Uterus (tissue), 4 donors: ENCODE results near the gene RAD51D. TPM values are rescaled to one million over a fixed set of nuclear protein-coding genes. Genes with fewer than 3 reads are reported as not detected.

Experiments
- DNase-seq, 2 donors: peaks; one replicate each; pipeline ENCODE4 v3.0.0-alpha.2; 2019 to 2020
- H3K27ac ChIP-seq, 2 donors: fragments of 200-600 bp; sonication (generic); 1 replicate in 1 of 2; 2 replicates in 1 of 2; pipeline ENCODE4 v1.5.1; 2016 to 2018
- H3K27me3 ChIP-seq, 2 donors: fragments of 200-600 bp; sonication (generic); one replicate each; pipeline ENCODE4 v1.5.1; 2018 to 2019; ENCODE audit warnings: control low read depth in 1 of 2
- H3K36me3 ChIP-seq, 2 donors: fragments of 200-600 bp; sonication (generic); one replicate each; pipeline ENCODE4 v1.5.1; 2019; ENCODE audit warnings: control low read depth in 1 of 2
- H3K4me1 ChIP-seq, 2 donors: fragments of 200-600 bp; sonication (generic); one replicate each; pipeline ENCODE4 v1.5.1; 2018 to 2019; ENCODE audit warnings: control low read depth in 1 of 2
- H3K4me3 ChIP-seq, 2 donors: fragments of 200-600 bp; sonication (generic); 1 replicate in 1 of 2; 2 replicates in 1 of 2; pipeline ENCODE4 v1.5.1; 2018 to 2019; ENCODE audit warnings: mild to moderate bottlenecking in 1 of 2
- H3K9me3 ChIP-seq, 2 donors: fragments of 200-600 bp; sonication (generic); one replicate each; pipeline ENCODE4 v1.5.1; 2019; ENCODE audit warnings: control low read depth in 1 of 2
- CTCF ChIP-seq, 4 experiments: fragments of 200-600 bp in 2 of 4; fragments of 450-650 bp in 2 of 4; sonication (generic) in 2 of 4; IDR thresholded peaks; one replicate each; pipeline ENCODE4 v1.5.1; 2016 to 2019; ENCODE audit warnings: antibody characterized with exemption in 4 of 4, mild to moderate bottlenecking in 2 of 4, moderate library complexity in 1 of 4
- POLR2A ChIP-seq, 2 donors: fragments of 450-650 bp; IDR thresholded peaks; one replicate each; pipeline ENCODE4 v1.6.1; 2016; ENCODE audit warnings: antibody characterized with exemption in 2 of 2, mild to moderate bottlenecking in 1 of 2, moderate library complexity in 1 of 2
- intact Hi-C: fragments of 100-400 bp; cut with DNase I; formaldehyde crosslinking; loops from one replicate; pipeline ENCODE4 v1.15.1; 2023; ENCODE audit warnings: low total_unique reads
- total RNA-seq, 4 donors: library from RNA; depleted of rRNA in 3 of 4; stranded (reverse); fragments of >200 nt in 3 of 4; gene quantifications; one replicate each; pipeline versions ENCODE4 v1.1.0 to v1.2.4, GENCODE V29; 2014 to 2023
- donor health status: DM: yes; HTN: yes; CAD: no.

The RAD51D gene
- total RNA-seq, 4 donors from 2014 or later, result 0.29 to 17.4 (median 7.6) TPM

DNA sequence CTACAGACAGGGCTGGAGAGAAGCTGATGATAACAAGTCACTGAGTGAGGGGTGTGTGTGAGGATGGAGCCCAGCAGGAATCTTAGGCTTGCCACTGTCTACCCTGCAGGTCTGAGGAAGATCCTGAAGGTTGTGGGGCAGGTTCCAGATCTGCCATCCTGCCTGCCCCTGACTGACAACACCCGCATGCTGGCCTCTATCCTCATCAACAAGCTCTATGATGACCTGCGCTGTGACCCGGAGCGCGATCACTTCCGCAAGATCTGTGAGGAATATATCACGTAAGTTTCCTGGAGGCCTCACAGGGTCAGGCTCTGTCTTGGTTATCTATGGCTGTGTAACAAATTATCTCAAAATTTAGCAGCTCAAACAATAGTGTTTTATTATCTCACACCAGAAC, 44.2 kb upstream of the RAD51D start:
- no peaks in the 10 kb centered on the region for H3K9me3 ChIP-seq
- H3K4me1 ChIP-seq, result no peaks in the 10 kb centered on the region
- H3K27ac ChIP-seq, result no peak overlapping the region
- no peak for TF ChIP-seq POLR2A (IDR thresholded peaks at IDR 0.05)
- TF ChIP-seq CTCF (IDR thresholded peaks at IDR 0.05), result no peak
- intact Hi-C loops, result no loop called here
- no peak for DNase-seq
- no peak overlapping the region for H3K4me3 ChIP-seq
- H3K36me3 ChIP-seq, result no peaks in the 10 kb centered on the region
- H3K27me3 ChIP-seq, result no peaks in the 10 kb centered on the region

GRCh38 chr17:35162755-35163154, 43.1 kb upstream of the RAD51D start:
- Histone ChIP-seq H3K4me1 (no peaks in the 10 kb centered on the region), H3K27me3 (no peaks in the 10 kb centered on the region), H3K36me3 (no peaks in the 10 kb centered on the region), H3K9me3 (no peaks in the 10 kb centered on the region), H3K27ac (no peak overlapping the region), H3K4me3 (no peak overlapping the region)
- DNase-seq, result no peak
- intact Hi-C loops, result no loop called here
- TF ChIP-seq POLR2A (IDR thresholded peaks at IDR 0.05), result no peak
- TF ChIP-seq CTCF (IDR thresholded peaks at IDR 0.05), result no peak

GRCh38 chr17:35161281-35161761, 41.7 kb upstream of the RAD51D start:
- H3K27ac ChIP-seq, result no peak overlapping the region
- H3K4me3 ChIP-seq, result no peak overlapping the region
- intact Hi-C loops, result no loop called here
- no peaks in the 10 kb centered on the region for H3K9me3 ChIP-seq
- DNase-seq, result no peak
- H3K36me3 ChIP-seq, result no peaks in the 10 kb centered on the region
- TF ChIP-seq CTCF (IDR thresholded peaks at IDR 0.05), result no peak
- no peak for TF ChIP-seq POLR2A (IDR thresholded peaks at IDR 0.05)
- no peaks in the 10 kb centered on the region for H3K27me3 ChIP-seq
- no peaks in the 10 kb centered on the region for H3K4me1 ChIP-seq

DNA sequence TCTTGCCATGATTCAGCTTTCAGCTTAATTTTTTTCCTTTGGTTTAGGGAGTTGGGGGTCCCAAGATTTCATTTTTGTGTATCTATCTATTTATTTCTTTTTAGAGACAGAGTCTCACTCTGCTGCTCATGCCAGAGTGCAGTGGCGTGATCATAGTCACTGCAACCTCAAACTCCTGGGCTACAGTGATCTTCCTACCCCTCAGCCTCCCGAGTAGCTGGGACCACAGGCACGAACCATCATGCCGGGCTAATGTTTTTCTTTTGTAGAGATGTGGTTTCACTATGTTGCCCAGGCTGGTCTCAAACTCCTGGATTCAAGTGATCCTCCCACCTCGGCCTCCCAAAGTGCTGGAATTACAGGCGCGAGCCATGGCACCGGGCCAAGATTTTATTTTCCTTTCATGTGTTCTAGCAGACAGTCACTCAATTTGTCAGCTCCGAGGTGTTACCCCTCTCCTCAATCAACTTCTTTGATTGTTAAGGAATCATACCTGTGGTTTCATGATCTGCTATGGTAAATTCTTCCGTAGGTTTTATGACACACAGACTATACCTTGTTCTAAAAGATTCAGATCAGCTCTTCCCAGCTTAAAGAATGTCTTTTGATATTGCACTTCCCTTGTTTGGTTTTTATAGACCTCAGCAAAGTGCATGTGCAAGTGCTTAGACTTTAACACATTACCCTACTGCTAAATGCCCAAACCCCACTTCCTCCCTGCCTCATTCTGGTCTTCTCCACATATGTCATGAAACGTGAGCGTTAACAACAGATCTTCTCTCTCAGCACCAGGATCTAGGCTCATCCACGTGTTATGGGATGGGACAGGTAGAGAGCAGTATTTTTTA, 40.9 kb upstream of the RAD51D start:
- Histone ChIP-seq H3K9me3 (no peaks in the 10 kb centered on the region), H3K4me1 (no peaks in the 10 kb centered on the region), H3K27me3 (no peaks in the 10 kb centered on the region), H3K4me3 (no peak overlapping the region), H3K36me3 (no peaks in the 10 kb centered on the region), H3K27ac (no peak overlapping the region)
- TF ChIP-seq CTCF (IDR thresholded peaks at IDR 0.05) (no peak), POLR2A (IDR thresholded peaks at IDR 0.05) (no peak)
- intact Hi-C loops, result no loop called here
- DNase-seq, result no peak

- H3K4me3 ChIP-seq, result no peak overlapping the region
- intact Hi-C loops, result no loop called here
- H3K27me3 ChIP-seq, result no peaks in the 10 kb centered on the region
- TF ChIP-seq POLR2A (IDR thresholded peaks at IDR 0.05), result no peak
- TF ChIP-seq CTCF (IDR thresholded peaks at IDR 0.05), result no peak
- H3K9me3 ChIP-seq, result no peaks in the 10 kb centered on the region
- no peaks in the 10 kb centered on the region for H3K4me1 ChIP-seq
- DNase-seq, result no peak
- H3K36me3 ChIP-seq, result no peaks in the 10 kb centered on the region
- no peak overlapping the region for H3K27ac ChIP-seq
These were observed 40.3 kb upstream of the RAD51D start for GRCh38 chr17:35159940-35160339.
